SK-N-SH (cell line): Measurements from ENCODE around the gene HOXA2. TPM values are rescaled to one million over a fixed set of nuclear protein-coding genes. Genes with fewer than 3 reads are reported as not detected.

Experiments
- CTCF ChIA-PET: fragments of 300-600, 350-600 bp; formaldehyde crosslinking; extraction: SDS; loops from one replicate; lab custom pipeline; 2021; lab: Yijun Ruan, JAX
- POLR2A ChIA-PET: fragments of 350-600 bp; sonication (Branson Sonifier 250); formaldehyde crosslinking; extraction: SDS; loops from one replicate; lab custom pipeline; 2020; ENCODE audit warnings: antibody characterized with exemption, inconsistent platforms; lab: Yijun Ruan, JAX
- DNase-seq: peaks from one replicate; pipeline ENCODE4 v3.0.0; 2012
- H2AFZ ChIP-seq: fragments of 200-600 bp; sonication (generic); 2 replicates; pipeline ENCODE4 v1.8.1; 2016; ENCODE audit warnings: antibody characterized with exemption, mild to moderate bottlenecking, low read depth
- H3F3A ChIP-seq: fragments of 200-600 bp; sonication (generic); replicated peaks from 2 replicates; pipeline ENCODE3; 2016; ENCODE audit warnings: antibody characterized with exemption, mild to moderate bottlenecking; ENCODE audit not compliant: insufficient read depth
- H3K27ac ChIP-seq, 2 experiments: fragments of 200-500 bp in 1 of 2; fragments of 200-600 bp in 1 of 2; sonication (Bioruptor generic) in 1 of 2; sonication (generic), shearing (Covaris generic) in 1 of 2; 2 replicates each; pipeline versions ENCODE4 v1.5.1 to v1.6.1; 2014 to 2016; ENCODE audit warnings: low read depth in 2 of 2, inconsistent platforms in 1 of 2, low read length in 1 of 2, mild to moderate bottlenecking in 1 of 2, mixed read lengths in 1 of 2
- H3K27me3 ChIP-seq: fragments of 200-600 bp; sonication (generic), shearing (Covaris generic); 2 replicates; pipeline ENCODE4 v1.6.1; 2016; ENCODE audit warnings: mixed run types; ENCODE audit not compliant: insufficient read depth
- H3K36me3 ChIP-seq, 2 experiments: fragments of 200-500 bp in 1 of 2; fragments of 200-600 bp in 1 of 2; sonication (Bioruptor generic) in 1 of 2; sonication (generic) in 1 of 2; replicated peaks in 1 of 2; 2 replicates each; pipeline versions ENCODE3 to v1.5.1; 2014 to 2016; ENCODE audit warnings: low read length in 1 of 2, mild to moderate bottlenecking in 1 of 2; ENCODE audit not compliant: insufficient read depth in 2 of 2, control insufficient read depth in 1 of 2
- H3K4me1 ChIP-seq, 2 experiments: fragments of 200-500 bp in 1 of 2; fragments of 200-600 bp in 1 of 2; sonication (Bioruptor generic) in 1 of 2; sonication (generic), shearing (Covaris generic) in 1 of 2; 2 replicates each; pipeline versions ENCODE4 v1.5.1 to v1.6.1; 2014 to 2016; ENCODE audit warnings: low read depth in 1 of 2, low read length in 1 of 2, mixed run types in 1 of 2; ENCODE audit not compliant: insufficient read depth in 2 of 2, control insufficient read depth in 1 of 2
- H3K4me2 ChIP-seq: fragments of 200-600 bp; sonication (generic), shearing (Covaris generic); 2 replicates; pipeline ENCODE4 v1.6.1; 2017; ENCODE audit warnings: mixed run types
- H3K4me3 ChIP-seq, 2 experiments: fragments of 200-500 bp in 1 of 2; fragments of 200-600 bp in 1 of 2; sonication (Bioruptor generic) in 1 of 2; sonication (generic), shearing (Covaris generic) in 1 of 2; 2 replicates each; pipeline versions ENCODE4 v1.5.1 to v1.8.1; 2014 to 2016; ENCODE audit warnings: low read depth in 2 of 2, inconsistent platforms in 1 of 2, low read length in 1 of 2, mild to moderate bottlenecking in 1 of 2, mixed read lengths in 1 of 2, moderate library complexity in 1 of 2
- H3K79me2 ChIP-seq: fragments of 200-600 bp; sonication (generic); 2 replicates; pipeline ENCODE4 v1.8.1; 2017; ENCODE audit warnings: mild to moderate bottlenecking; ENCODE audit not compliant: insufficient read depth
- H3K9ac ChIP-seq: fragments of 200-600 bp; sonication (generic); 2 replicates; pipeline ENCODE4 v1.6.1; 2017; ENCODE audit warnings: mixed run types
- H3K9me2 ChIP-seq: fragments of 200-600 bp; sonication (generic); 2 replicates; pipeline ENCODE4 v1.6.1; 2017; ENCODE audit warnings: mixed run types
- H3K9me3 ChIP-seq: fragments of 200-600 bp; sonication (generic); 2 replicates; pipeline ENCODE4 v1.6.1; 2017; ENCODE audit warnings: mixed run types, mild to moderate bottlenecking, moderate library complexity
- H4K20me1 ChIP-seq: fragments of 200-600 bp; sonication (generic); 2 replicates; pipeline ENCODE4 v1.6.1; 2017; ENCODE audit warnings: mild to moderate bottlenecking, mixed run types; ENCODE audit not compliant: insufficient read depth
- EP300 ChIP-seq, 2 experiments: IDR thresholded peaks; 2 replicates each; pipeline versions ENCODE4 v1.4.0 to v1.6.1; 2012; ENCODE audit warnings: borderline replicate concordance in 1 of 2, low read depth in 1 of 2, low read length in 1 of 2
- EZH2phosphoT487 ChIP-seq: fragments of 200-600 bp; sonication (generic); IDR thresholded peaks from 2 replicates; pipeline ENCODE4 v1.6.1; 2017; ENCODE audit warnings: low read depth, mixed run types, mild to moderate bottlenecking, antibody characterized with exemption, moderate library complexity, borderline replicate concordance
- FOXJ3 ChIP-seq: sonication (generic); formaldehyde crosslinking; IDR thresholded peaks from 2 replicates; pipeline ENCODE4 v1.5.1; 2020; ENCODE audit warnings: mild to moderate bottlenecking, missing genetic modification reagents
- FOXM1 ChIP-seq: IDR thresholded peaks from 2 replicates; pipeline ENCODE4 v1.4.0; 2012; ENCODE audit warnings: low read depth, mild to moderate bottlenecking
- GATA2 ChIP-seq: sonication (generic); formaldehyde crosslinking; IDR thresholded peaks from 2 replicates; pipeline ENCODE4 v1.5.0; 2020; ENCODE audit warnings: mild to moderate bottlenecking, missing genetic modification reagents
- NFIC ChIP-seq: IDR thresholded peaks from 2 replicates; pipeline ENCODE4 v1.4.0; 2012; ENCODE audit warnings: borderline replicate concordance
- NRF1 ChIP-seq: IDR thresholded peaks from 2 replicates; pipeline ENCODE4 v1.6.1; 2012; ENCODE audit warnings: low read depth, mild to moderate bottlenecking, low read length
- RAD21 ChIP-seq: IDR thresholded peaks from 2 replicates; pipeline ENCODE4 v1.6.1; 2012; ENCODE audit warnings: mild to moderate bottlenecking, low read length
- REST ChIP-seq: IDR thresholded peaks from 2 replicates; pipeline ENCODE4 v1.6.1; 2012; ENCODE audit warnings: mild to moderate bottlenecking, low read depth, low read length, moderate library complexity
- SIN3A ChIP-seq: IDR thresholded peaks from 2 replicates; pipeline ENCODE4 v1.6.1; 2012; ENCODE audit warnings: low read depth, mild to moderate bottlenecking, low read length, moderate library complexity, borderline replicate concordance
- SMC3 ChIP-seq: IDR thresholded peaks from 2 replicates; pipeline ENCODE4 v1.6.1; 2012; ENCODE audit warnings: low read depth, low read length, improper control_type of control experiment
- TAF1 ChIP-seq: IDR thresholded peaks from 2 replicates; pipeline ENCODE4 v1.6.1; 2012; ENCODE audit warnings: low read depth, mild to moderate bottlenecking, low read length, moderate library complexity, borderline replicate concordance
- YY1 ChIP-seq: IDR thresholded peaks from 2 replicates; pipeline ENCODE4 v1.4.0; 2012; ENCODE audit warnings: low read depth, mild to moderate bottlenecking
- WGBS: methylation state at CpG from one replicate; pipeline ENCODE4 v1.1.6; 2017; ENCODE audit warnings: low lambda C conversion rate; 5-methylcytosine and 5-hydroxymethylcytosine counted together
- polyA plus RNA-seq, 3 experiments: library from polyadenylated mRNA; depleted of rRNA; stranded (reverse); fragments of >200 nt; gene quantifications; 2 replicates each; pipeline ENCODE4 v1.2.3, GENCODE V29; 2012
- TF ChIP-seq, protein P1 (sequence below): IDR thresholded peaks from 2 replicates; pipeline ENCODE4 v1.4.0; 2012; ENCODE audit warnings: low read depth, borderline replicate concordance

Gene HOXA2
- polyA plus RNA-seq, 1 of the 3 experiments (the other 2 are of a cell fraction): not detected

GRCh38 chr7:27112361-27112760 lies 9.9 kb upstream of the HOXA2 start:
- 6% methylated on average over 4 of the region's 4 CpGs for WGBS
- no peak overlapping the region for H3K27ac ChIP-seq
- no peak overlapping the region for H3K4me3 ChIP-seq

More at GRCh38 chr7:27112361-27112760, 9.9 kb upstream of the HOXA2 start:
- no peaks in the 10 kb centered on the region for H4K20me1 ChIP-seq
- no peak for DNase-seq
- peaks cover 5% of the 10 kb centered on the region for H3F3A ChIP-seq
- no peaks in the 10 kb centered on the region for H3K9me2 ChIP-seq
- H3K9me3 ChIP-seq: no peaks in the 10 kb centered on the region
- CTCF ChIA-PET: interaction anchor here (1.1 kb wide), 1 partner anchor 36 kb away, joined by 3 read pairs; no protein-coding TSS in a partner anchor
- H3K9ac ChIP-seq: no peak overlapping the region
- H3K79me2 ChIP-seq: no peaks in the 10 kb centered on the region
- H3K27me3 ChIP-seq: peaks cover 94% of the 10 kb centered on the region
- TF ChIP-seq NRF1: no peak
- no peak for TF ChIP-seq EP300 (IDR thresholded peaks at IDR 0.05; ENCODE audit: borderline replicate concordance in 1 of 2, low read depth in 1 of 2, low read length in 1 of 2)
- no peak for TF ChIP-seq GATA2 (CRISPR knock-in tag)
- no peak for TF ChIP-seq NFIC
- TF ChIP-seq YY1: no peak
- no peak for TF ChIP-seq EZH2phosphoT487
- TF ChIP-seq, protein P1, sequence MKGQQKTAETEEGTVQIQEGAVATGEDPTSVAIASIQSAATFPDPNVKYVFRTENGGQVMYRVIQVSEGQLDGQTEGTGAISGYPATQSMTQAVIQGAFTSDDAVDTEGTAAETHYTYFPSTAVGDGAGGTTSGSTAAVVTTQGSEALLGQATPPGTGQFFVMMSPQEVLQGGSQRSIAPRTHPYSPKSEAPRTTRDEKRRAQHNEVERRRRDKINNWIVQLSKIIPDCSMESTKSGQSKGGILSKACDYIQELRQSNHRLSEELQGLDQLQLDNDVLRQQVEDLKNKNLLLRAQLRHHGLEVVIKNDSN: no peak
- no peak for TF ChIP-seq FOXJ3
- TF ChIP-seq TAF1: no peak
- TF ChIP-seq SIN3A: no peak
- TF ChIP-seq SMC3: no peak
- no peak for TF ChIP-seq FOXM1
- no peak for TF ChIP-seq RAD21
- TF ChIP-seq REST: no peak
- TF ChIP-seq, all 33 proteins: peak for 0
- H3K4me1 ChIP-seq: no peaks in the 10 kb centered on the region; a peak in 1 of 4 replicates
- no peak overlapping the region for H2AFZ ChIP-seq
- no peak overlapping the region for H3K4me2 ChIP-seq
- POLR2A ChIA-PET: no interaction called here
- H3K36me3 ChIP-seq: no peaks in the 10 kb centered on the region
